NCI-H2029 (cell line): ENCODE results near the gene PINLYP.
A peak's percentile ranks its signal among the peaks of the same experiment; 100 is the strongest.

ENCODE experiments used
- DNase-seq: peaks from one replicate; lab custom pipeline; 2025; lab: John Stamatoyannopoulos, UW

PINLYP gene

DNA sequence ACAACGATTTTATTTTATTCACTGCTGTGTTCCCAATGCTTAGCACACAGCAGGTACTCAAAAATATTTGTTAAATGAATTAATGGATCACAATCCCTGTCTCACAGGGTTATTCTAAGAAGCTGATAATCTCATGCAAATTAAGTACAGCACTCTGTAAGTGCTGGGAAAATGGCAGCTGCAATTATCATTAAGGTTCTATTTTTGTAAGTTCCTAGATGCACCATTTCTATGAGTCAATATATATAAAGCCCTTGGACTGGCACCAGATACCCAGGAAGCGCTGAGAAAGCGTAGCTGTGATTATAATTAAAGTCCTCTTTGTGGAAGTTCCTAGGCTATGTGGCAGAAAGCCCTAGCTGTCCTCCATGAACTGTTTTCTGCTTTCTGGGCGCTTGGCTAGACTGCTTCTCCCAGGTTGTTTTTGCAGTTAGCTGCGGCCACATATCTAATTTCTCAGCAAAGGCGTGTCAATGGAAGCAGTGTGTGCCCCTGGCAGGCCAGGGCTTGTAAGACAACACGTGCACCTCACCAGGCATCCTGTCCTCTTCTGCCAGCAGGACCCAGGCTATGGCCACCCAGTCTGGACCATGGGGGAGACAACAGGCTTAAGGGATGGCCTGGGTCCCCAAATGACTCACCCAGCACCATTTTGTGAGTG, 31.1 kb downstream of the PINLYP start:
- no peak for DNase-seq

DNA sequence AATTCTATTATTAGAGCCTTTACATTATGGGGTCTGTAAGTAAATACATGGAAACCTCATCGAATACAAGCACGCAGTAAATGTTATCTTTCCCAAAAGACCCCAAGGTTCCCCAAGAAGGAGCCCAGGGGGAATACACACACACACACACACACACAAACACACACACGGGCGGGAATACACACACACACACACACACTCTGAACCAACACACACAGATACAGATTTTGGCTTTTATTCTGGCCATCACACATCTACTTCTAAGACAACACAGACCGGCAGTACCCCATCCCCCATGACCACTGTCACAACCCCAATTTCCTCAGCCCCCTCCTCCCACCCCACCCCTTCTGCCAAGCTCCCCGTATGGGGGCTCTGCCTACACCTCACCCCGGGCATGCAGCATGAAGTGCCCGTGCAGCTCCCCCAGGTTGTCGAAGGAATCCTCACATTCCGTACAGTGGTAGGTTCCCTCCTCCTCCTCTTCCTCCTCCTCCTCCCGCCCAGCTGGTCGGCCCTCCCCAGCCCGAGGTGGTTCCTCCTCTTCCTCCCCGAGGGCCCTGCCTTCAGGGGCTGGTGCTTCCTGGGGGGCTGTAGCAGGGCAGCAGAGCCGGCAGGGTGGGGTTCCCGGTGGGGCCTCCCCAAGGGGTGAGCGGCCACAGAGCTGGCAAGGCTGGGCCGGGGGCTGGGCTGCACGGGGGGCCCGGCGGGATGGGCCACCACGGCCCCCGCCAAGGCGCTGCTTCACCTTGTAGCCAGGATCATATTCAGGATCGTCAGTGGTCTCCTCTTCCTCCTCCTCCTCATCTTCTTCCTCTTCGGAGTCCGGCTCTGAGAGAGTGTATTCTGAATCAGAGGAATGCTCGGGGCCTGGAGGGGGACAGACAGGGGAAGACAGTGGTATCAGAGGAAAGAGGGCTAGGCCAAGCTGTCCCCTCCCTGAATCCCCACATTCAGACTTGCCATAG, 31.9 kb downstream of the PINLYP start:
- DNase-seq: no peak

DNA sequence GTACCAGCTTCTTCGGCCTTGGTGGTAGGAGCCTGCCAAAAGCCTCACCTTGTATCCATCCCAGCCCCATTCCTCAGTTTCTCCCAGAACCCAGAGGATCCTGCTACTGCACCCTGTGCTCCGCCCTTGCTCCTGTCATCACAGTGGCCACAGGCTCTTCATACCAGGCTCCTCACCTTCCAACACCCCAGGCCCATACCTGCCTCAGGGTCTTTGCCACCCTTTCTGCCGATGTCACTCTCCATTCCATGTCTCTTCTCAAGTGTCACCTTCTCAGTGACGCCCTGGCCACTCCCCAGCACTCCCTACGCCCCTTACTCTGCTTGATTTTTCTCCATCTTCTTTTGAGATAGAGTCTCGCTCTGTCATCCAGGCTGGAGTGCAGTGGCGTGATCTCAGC, 34.3 kb downstream of the PINLYP start:
- no peak for DNase-seq

DNA sequence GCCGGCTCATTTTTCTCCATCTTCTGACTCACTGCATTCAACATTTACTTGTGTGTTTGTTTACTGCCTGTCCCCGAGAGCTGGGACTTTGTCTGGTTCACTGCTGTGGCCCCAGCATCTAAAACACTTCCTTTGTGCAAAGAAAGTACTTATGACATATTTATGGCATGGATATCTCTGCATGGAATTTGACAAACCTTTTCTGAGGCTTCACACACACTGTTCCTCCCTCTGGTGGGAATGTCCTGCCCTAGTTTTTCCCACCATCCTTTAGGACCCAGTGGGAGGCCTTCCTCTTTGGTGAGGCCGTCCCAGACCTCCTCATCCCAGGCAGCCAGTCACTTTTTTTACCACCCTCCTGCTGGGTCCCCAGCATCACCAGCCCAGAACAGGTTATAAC, 34.9 kb downstream of the PINLYP start:
- DNase-seq: no peak

DNA sequence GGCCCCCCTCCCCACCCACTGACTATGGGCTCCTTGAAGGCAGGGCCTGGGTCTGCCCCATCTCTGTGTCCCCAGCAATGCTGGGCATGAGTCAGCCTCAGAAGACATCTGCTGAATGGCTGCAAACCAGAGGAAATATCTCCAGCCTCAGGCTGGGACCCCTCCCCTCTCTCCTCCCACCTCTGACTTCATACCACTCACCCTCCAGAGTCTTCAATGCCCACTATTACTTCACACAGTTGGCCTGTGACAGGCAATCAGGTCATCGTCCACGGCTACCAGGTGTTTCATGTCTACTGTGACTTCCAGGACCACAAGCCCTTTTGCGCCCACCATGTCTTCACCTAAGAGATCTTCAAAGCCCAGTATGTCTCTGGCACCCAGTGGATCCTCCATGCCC, 36.2 kb downstream of the PINLYP start, which contains the start of gene SRRM5:
TSS of gene SRRM5 (plus strand) at position 301 of the 400 bp plus-strand sequence. CDS start at position 335, 34 bp downstream.
- no peak for DNase-seq

DNA sequence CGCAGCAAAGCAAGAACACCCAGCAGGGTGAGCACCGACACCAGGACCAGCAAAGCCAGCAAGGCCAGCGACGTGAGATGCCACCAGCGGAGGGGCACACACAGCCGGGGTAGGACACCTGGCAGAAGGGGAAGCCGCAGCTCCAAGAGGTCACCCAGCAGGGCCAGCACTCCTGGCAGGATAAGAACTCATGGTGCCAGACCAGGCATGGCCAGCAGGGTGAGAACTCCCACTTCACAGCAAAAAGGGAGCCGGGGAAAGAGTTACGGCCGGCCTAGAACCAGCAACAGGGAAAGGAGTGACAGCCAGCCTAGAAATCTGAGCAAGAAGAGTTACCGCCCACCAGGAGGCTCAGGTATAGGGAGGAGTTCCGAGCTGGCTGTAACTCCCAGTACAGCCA, 36.8 kb downstream of the PINLYP start:
- no peak for DNase-seq

DNA sequence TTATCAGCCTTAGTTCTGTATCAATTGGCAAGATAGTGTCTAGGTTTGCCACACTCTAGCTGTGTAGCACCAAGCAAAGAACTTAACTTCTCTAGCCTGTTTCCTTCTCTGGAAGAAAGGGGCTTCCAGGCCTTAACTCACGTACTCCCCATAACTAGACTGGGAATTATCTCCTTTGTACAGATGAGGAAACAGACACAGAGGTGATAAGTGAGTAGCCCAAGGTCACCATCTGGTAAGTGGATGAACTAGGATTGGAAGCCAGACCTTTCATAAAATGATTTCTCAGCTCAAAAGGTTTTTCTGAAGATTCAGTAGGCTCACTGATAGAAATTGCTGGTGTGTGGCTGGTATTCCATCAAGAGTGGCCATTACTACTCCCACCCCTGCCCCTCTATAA, 40.7 kb downstream of the PINLYP start:
- DNase-seq: no peak

DNA sequence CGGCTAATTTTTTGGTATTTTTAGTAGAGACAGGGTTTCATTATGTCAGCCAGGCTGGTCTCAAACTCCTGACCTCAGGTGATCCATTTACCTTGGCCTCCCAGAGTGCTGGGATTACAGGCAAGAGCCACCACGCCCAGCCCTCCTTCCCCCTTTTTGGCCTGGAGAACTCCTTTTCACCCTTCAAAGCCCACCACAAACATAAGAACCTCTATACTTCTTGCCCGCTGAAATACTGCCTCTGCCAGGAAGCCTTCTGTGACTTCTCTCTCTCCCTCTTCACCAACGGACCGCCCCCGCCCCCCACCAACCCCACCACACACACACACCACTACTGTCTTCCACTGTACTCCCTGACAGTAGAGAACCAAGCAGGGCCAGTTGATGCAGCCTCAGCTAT, 41.4 kb downstream of the PINLYP start:
- no peak for DNase-seq

DNA sequence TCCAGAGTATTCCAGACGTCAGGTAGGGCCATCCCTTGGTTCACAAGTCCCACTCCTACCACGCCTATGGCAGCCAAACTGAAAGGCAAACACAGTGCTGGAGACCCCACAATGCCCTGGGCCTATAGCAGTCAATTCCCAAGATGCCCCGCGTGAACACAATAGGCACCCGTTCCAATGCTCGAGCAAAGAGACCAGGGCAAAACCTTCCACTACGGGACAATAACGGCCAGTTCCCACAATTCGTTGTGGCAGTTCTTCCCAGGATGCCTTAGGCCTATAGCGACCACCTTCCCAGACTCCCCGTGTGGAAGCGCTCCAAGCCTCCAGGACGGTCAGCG, 43.3 kb downstream of the PINLYP start:
- DNase-seq: peak; percentile 72

DNA sequence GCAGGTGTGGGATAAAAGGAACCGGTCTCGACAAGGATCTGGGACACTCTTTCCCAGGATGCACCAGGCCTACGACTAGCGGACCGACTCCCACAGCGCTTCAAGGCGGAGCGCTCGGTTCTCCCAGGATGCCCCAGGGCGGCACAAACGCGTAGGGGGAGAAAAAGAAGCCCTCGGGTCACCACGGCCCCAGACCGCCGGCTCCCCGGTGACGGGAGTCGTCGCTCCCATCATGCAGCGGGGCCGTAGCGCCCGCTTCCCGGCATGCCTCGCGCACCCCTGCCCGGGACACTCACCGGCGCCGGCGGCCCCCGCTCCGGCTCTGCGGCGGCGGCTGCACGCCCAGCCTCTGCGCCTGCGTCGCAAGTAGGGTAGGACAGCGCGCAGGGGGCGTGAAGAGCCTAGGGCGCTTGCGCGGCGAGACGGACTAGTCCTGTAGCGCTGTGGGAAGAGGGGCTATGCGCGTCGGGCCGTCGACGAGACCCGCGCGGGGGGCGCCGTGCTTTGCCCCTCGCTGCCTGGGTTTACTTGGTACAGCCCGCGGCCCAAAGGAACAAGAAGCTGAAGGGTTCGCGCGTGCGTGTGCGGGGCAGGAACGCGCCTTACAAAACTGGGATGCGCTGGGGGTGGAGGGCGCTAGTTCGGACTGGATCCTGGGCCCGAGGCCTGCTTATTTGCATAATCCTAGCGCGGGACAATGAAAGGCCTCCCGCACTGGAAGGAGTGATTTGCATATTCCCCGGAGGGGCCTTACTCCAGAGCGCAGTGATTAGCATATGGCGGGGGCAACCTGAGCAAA, 43.9 kb downstream of the PINLYP start, which contains the start of gene ZNF428:
TSS of gene ZNF428 (minus strand) at position 368 of the 799 bp plus-strand sequence. CDS start 5,325 bp downstream, outside the sequence.
- peak; percentile 93 for DNase-seq

DNA sequence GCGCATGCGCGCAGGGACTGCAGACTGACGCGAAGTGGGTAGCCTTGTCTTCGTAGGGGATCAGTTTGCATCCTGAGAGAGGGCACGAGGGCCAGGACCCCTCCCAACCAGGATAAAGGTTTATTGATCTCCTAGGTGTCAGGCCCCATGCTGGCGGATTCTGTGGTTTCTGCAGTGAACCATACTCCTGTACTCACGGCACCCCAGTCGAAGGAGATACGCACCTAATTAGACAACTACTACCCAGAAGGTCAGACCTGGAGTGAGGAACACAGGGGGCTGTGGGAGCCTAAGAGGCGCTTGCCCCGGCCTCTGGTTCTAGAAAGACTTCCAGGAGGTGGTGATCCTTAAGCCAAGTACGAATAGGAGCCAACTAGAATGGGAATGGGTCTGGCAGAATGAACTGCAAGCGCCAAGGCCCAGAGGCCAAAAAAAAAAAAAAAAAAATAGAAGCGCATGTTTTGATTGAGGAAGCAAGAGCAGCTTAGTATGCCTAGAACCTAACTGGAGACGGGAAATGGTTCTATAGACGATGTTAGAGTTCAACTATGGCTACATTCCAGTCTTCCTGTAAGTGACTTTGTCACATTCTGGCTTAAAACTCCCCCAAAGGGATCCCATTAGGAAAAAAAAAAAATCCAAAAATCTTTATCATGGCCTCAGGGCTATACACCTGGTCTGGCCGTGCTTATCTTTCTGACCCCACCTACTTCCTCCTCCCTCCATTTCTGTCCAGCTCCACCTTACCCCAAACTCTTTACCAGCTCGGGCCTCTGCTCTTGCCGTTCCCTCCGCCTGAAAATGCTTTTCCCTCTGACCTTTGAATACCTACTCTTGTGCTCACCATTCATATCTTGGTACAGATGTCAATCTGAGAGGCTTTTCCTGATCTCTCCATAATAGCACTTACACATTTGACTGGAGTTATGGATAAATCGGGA, 44.7 kb downstream of the PINLYP start:
- DNase-seq: no peak

DNA sequence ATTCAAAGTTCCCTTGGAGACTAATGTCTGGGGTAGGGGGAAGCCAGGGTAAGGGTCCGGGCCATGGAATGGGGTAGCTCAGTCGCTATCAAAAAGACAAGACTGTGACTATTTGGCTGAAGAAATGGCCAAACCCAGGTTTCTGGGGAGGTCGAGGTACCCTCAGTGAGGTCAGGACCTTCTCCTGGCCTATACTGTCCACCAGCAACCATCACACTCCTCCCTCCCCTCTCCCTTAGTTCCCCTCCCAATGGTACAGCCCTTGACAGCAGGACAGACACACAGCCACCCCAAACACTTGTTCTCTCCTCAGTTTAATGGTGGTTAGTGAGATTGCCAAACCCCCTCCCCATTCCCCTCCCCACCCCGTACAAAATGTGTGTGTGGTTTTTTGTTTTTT, 46.5 kb downstream of the PINLYP start:
- no peak for DNase-seq

DNA sequence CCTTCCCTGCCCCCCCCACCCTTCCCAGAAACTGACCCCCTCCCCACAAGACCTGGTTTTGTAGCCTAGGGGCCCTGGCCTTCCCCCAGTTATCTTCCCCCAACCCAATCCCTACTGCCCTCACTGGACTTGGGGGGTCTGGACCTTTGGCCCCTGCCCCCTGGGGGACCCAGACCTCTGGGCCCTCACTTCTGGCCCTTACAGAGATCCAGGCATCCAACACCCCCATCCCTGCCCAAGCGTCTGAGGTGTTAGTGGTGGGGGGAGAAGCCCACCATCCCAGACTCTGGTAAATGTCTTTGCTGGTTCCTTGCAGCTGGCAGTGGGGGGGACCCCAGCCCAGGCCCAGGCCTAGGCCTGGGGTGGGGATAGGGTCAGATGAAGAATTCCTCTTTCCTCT, 47.4 kb downstream of the PINLYP start:
- no peak for DNase-seq

DNA sequence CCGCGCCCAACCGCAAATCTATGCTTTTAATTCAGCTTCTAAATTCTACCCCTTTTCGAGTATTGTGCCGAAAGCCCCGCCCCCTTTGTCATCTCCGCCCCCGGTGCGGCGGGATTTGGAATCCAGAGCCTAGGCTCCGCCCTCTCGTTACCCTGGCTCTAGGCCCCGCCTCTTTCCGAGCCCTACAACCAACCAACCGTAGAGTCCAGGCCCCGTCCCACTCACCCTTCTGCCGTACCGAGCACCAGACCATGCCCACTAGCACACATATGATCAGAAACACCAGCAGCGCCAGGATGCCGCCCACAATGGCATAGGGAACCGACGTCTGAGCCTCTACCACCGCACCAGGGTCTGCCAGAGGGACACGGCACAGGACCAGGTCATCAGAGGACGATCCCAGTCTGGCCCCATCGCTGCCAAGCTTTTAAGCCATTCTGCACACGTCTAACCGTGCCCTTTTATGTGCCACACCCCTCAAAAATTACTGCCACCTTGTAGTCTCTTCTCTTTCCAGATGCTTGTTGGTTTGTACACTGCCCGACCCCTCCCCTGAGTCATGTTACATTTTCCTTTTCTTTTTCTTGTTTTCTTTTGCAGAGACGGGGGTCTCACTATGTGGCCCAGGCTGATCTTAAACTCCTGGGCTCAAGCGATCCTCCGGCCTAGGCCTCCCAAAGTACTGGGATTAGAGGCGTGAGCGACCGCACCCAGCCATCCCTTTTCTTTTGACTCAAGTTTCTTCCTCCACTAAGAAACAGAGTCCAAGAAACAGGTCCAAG, 48.5 kb downstream of the PINLYP start:
- no peak for DNase-seq

DNA sequence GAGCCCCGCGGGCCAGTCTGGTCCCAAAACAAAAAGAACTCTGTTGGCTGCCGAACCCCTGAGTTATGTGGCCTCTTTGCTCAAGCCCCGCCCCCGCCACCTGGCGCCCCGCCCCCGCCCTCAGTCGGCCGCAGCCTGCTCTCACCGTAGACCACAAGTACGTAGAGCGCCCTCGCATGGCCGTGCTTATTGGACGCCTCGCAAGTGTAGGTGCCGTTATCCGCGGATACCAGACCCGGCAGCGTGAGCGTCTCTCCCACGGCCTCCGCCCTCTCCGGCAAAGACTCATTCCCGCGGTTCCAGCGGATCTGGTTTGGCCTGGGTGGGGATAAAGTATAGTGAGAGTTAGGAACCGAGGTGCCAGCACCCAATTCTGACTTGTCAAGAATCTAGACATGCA, 49.3 kb downstream of the PINLYP start:
- DNase-seq: no peak

DNA sequence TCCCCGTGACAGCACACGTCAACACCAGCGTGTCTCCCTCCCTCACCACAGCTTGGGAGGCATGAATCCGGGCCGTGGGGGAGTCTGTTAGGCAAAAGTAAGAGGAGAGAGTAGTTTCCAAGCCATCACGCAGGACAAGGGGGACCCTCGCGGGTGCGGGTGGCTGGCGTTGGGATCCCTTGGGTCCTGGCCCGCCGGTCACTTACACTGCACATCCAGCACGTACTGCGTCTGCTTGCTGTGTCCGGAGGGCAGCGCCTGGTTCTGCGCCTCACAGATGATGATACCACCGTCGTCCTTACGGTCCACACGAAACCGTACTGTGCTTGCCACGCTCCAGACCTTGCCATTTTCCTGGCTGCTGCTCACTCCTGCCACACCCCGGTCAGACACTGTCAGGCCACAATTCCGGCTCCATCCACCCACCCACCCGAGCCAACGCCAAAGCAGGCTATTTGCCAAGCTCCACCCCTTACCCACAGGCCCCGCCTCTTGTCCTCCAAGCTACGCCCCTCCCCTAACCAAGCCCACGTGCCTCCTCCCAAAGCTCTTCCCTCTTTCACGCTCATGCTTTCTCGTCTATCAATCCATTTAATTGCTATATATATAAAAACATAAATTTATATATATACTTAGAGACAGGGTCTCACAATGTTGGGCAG, 50.4 kb downstream of the PINLYP start:
- peak; percentile 9 for DNase-seq

DNA sequence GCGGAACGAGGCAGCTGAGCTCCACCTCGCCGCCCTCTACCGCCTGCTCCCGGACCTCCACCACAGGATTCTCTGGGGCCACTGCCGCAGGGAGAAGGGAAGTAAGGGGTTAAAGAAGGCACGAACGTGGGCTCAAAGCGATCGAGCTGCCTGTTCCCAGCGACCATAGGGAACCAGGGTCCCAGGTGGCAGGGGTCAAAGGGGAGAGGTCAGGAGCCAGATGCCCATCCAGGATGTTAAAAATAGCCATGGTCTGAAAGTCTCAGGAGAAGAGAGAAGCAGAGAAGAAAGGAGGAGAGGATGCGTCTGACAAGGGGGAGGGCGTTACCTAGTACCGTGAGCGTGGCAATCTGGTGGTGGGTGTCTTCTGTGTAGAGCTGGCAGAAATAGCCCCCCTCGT, 51.2 kb downstream of the PINLYP start:
- no peak for DNase-seq

DNA sequence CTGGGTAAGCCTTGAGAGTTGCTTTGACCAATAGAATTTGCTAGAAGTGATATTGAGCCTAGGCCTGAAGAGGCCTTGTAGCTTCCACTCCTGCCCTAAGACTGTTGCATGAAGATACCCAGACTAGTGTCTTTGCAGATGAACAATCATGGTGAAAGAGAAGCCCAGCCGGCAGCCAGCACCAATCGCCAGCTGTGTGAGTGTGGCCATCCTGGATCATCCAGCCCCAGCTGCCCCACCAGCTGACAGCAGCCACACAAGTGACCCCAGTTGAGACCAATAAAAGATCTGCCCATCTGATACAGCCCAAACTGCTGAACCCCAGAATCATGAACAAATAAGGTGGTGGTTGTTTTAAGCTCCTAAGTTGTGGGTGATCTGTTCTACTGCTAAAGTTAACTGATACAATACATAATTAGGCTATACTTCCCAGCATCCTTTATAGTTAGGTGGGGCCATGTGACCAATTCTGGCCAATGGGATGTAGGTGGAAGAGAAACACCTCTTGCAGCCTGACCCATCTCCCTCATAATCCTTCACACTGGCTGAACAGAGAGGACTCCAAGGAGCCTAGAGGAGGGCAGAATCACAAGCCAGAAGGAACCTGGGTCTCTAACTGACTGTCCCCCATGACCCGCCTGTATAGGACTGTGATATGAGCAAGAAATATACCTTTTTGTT, 53.2 kb downstream of the PINLYP start:
- no peak for DNase-seq

DNA sequence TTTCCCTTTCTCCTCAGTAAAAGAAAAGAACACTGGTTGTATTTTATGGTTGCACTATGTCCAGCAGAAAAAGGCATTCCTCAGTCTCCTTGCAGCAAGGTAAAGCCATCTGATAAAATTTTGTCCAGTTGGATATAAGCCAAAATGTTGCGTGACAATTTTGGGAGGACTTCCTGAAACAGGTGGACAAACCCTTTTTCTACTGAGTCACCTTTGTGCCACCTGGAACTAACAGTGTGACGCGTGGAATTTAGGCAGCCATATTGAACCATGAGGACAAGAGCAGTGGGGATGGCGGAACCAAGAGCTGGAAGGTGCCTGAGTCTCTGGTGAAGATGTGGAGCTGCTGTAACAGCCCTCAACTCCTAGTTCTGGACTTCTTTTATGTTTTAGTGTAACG, 55.9 kb downstream of the PINLYP start:
- DNase-seq: no peak
